Measurements from ENCODE around the gene SLX9. TPM values are rescaled to one million over a fixed set of nuclear protein-coding genes. Genes with fewer than 3 reads are reported as not detected.
A peak's percentile ranks its signal among the peaks of the same experiment; 100 is the strongest.

Gene SLX9
- total RNA-seq, 4 donors from 2014 or later, result 8.6 to 24.3 (median 10.5) TPM; not detected in 1

- Histone ChIP-seq H3K4me3 (no peak overlapping the region), H3K36me3 (no peaks in the 10 kb centered on the region), H3K27ac (no peak overlapping the region), H3K9me3 (no peaks in the 10 kb centered on the region), H3K4me1 (no peaks in the 10 kb centered on the region), H3K27me3 (no peaks in the 10 kb centered on the region)
- intact Hi-C loops (cut with DNase I; ENCODE audit: low total_unique reads), result no loop called here
- no peak for TF ChIP-seq POLR2A (IDR thresholded peaks at IDR 0.05)
- TF ChIP-seq, protein P1, sequence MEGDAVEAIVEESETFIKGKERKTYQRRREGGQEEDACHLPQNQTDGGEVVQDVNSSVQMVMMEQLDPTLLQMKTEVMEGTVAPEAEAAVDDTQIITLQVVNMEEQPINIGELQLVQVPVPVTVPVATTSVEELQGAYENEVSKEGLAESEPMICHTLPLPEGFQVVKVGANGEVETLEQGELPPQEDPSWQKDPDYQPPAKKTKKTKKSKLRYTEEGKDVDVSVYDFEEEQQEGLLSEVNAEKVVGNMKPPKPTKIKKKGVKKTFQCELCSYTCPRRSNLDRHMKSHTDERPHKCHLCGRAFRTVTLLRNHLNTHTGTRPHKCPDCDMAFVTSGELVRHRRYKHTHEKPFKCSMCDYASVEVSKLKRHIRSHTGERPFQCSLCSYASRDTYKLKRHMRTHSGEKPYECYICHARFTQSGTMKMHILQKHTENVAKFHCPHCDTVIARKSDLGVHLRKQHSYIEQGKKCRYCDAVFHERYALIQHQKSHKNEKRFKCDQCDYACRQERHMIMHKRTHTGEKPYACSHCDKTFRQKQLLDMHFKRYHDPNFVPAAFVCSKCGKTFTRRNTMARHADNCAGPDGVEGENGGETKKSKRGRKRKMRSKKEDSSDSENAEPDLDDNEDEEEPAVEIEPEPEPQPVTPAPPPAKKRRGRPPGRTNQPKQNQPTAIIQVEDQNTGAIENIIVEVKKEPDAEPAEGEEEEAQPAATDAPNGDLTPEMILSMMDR (IDR thresholded peaks at IDR 0.05), result peak; percentile 41 to 66 (median 56)
- peak in 1 of 2 donors; percentile 46 for DNase-seq
Observed at GRCh38 chr21:44892536-44893277, 47.1 kb upstream of the SLX9 start.

- no peak overlapping the region for H3K4me3 ChIP-seq
- intact Hi-C loops (cut with DNase I; ENCODE audit: low total_unique reads), result no loop called here
- H3K36me3 ChIP-seq, result no peaks in the 10 kb centered on the region
- no peak overlapping the region for H3K27ac ChIP-seq
- no peaks in the 10 kb centered on the region for H3K4me1 ChIP-seq
- no peak for TF ChIP-seq POLR2A (IDR thresholded peaks at IDR 0.05)
- TF ChIP-seq, protein P1 (IDR thresholded peaks at IDR 0.05), result no peak
- DNase-seq, result no peak
- H3K9me3 ChIP-seq, result no peaks in the 10 kb centered on the region
- no peaks in the 10 kb centered on the region for H3K27me3 ChIP-seq
Observed at GRCh38 chr21:44893278-44893556, 46.6 kb upstream of the SLX9 start.

DNA sequence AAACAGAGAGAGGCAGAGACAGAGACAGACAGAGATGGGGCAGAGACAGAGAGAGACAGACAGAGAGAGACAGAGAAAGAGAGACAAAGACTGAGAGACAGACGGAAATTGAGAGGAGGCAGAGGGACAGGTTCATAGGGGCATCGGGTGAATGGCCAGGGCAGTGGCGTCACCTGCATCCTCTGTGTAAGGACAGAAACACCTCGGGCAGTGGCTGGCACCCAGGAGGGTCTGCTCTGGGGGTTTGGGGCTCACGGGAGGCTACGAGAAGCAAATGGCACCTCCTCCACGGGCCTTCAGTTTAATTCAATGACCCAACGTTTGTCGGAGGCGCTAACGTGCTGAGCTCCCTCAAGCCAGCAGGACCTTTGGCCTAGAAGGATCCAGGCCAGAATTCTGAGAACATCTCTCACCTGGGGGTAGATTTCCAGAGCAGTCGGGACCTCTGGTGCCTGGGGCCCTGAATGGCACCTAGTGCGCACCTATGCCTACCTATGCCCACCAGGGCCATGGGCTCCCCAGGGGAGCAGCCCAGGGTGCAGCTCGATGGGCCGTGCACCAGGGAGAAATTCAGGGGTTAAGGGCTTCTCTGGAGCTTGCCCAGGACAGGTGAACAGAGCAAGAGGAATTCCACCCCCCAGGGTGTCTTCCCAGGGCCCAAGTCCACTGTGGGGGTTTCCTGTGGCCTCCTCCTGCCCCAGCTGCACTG lies 45.7 kb upstream of the SLX9 start:
- Histone ChIP-seq H3K36me3 (no peaks in the 10 kb centered on the region), H3K9me3 (no peaks in the 10 kb centered on the region), H3K27ac (no peak overlapping the region), H3K27me3 (no peaks in the 10 kb centered on the region), H3K4me1 (no peaks in the 10 kb centered on the region), H3K4me3 (no peak overlapping the region)
- DNase-seq, result no peak
- TF ChIP-seq POLR2A (IDR thresholded peaks at IDR 0.05), result no peak
- TF ChIP-seq, protein P1 (IDR thresholded peaks at IDR 0.05), result no peak
- intact Hi-C loops (cut with DNase I; ENCODE audit: low total_unique reads), result no loop called here

- no peaks in the 10 kb centered on the region for H3K4me1 ChIP-seq
- intact Hi-C loops (cut with DNase I; ENCODE audit: low total_unique reads), result no loop called here
- no peaks in the 10 kb centered on the region for H3K27me3 ChIP-seq
- no peak for TF ChIP-seq POLR2A (IDR thresholded peaks at IDR 0.05)
- TF ChIP-seq, protein P1 (IDR thresholded peaks at IDR 0.05), result no peak
- no peaks in the 10 kb centered on the region for H3K9me3 ChIP-seq
- H3K4me3 ChIP-seq, result no peak overlapping the region
- H3K27ac ChIP-seq, result no peak overlapping the region
- H3K36me3 ChIP-seq, result no peaks in the 10 kb centered on the region
- DNase-seq, result no peak
Observed at GRCh38 chr21:44894687-44895302, 45.0 kb upstream of the SLX9 start.

DNA sequence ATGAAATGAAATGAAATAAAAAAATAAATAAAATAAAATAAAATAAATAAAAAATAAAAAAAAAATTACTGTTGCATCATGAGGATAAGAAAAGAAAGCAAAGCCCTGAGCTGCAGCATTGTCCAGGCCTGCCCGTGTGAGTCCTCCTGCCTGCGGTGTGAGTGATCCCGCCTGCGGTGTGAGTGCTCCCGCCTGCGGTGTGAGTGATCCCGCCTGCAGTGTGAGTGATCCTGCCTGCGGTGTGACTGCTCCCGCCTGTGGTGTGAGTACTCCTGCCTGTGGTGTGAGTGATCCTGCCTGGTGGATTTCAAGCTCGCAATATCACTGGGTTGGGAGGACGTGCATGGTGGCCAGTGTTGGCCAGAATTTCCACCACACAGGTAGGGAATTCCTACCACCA lies 44.0 kb upstream of the SLX9 start:
- no peak overlapping the region for H3K4me3 ChIP-seq
- no peaks in the 10 kb centered on the region for H3K4me1 ChIP-seq
- H3K36me3 ChIP-seq, result no peaks in the 10 kb centered on the region
- intact Hi-C loops (cut with DNase I; ENCODE audit: low total_unique reads), result no loop called here
- H3K27me3 ChIP-seq, result no peaks in the 10 kb centered on the region
- no peak for DNase-seq
- TF ChIP-seq, protein P1 (IDR thresholded peaks at IDR 0.05), result no peak
- TF ChIP-seq POLR2A (IDR thresholded peaks at IDR 0.05), result no peak
- no peak overlapping the region for H3K27ac ChIP-seq
- H3K9me3 ChIP-seq, result no peaks in the 10 kb centered on the region

Measured in uterus (tissue), 4 donors.